ENCODE measurements around the gene PARK7.

The PARK7 gene

GRCh38 chr1:7985851-7986612, 24.5 kb downstream of the PARK7 start:
- FAIRE-seq = no peak

GRCh38 chr1:7987528-7987927, 26.0 kb downstream of the PARK7 start:
- no peak for FAIRE-seq

- no peak for FAIRE-seq
Measured at GRCh38 chr1:7988576-7988975, 27.1 kb downstream of the PARK7 start.

GRCh38 chr1:7989762-7990428, 28.4 kb downstream of the PARK7 start:
- FAIRE-seq = no peak

- no peak for FAIRE-seq
Measured at GRCh38 chr1:7991504-7992440, 30.3 kb downstream of the PARK7 start.

GRCh38 chr1:7992885-7993284, 31.4 kb downstream of the PARK7 start:
- no peak for FAIRE-seq

GRCh38 chr1:7993593-7994479, 32.3 kb downstream of the PARK7 start:
- no peak for FAIRE-seq

- FAIRE-seq = no peak
Measured at GRCh38 chr1:7994827-7995226, 33.3 kb downstream of the PARK7 start.

GRCh38 chr1:7995437-7995836, 33.9 kb downstream of the PARK7 start:
- FAIRE-seq = no peak

GRCh38 chr1:8002329-8002910, 40.9 kb downstream of the PARK7 start:
- no peak for FAIRE-seq

GRCh38 chr1:8002921-8003320, 41.4 kb downstream of the PARK7 start:
- FAIRE-seq = no peak

- no peak for FAIRE-seq
Measured at GRCh38 chr1:8003438-8004112, 42.1 kb downstream of the PARK7 start.

- FAIRE-seq = no peak
Measured at GRCh38 chr1:8004113-8004802, 42.7 kb downstream of the PARK7 start.

- no peak for FAIRE-seq
Measured at GRCh38 chr1:8004803-8005573, 43.5 kb downstream of the PARK7 start.

GRCh38 chr1:8006037-8006963, 44.8 kb downstream of the PARK7 start:
- FAIRE-seq = no peak

GRCh38 chr1:8009043-8010002, 47.8 kb downstream of the PARK7 start:
- FAIRE-seq = no peak

GRCh38 chr1:8010080-8010664, 48.7 kb downstream of the PARK7 start:
- no peak for FAIRE-seq

Data from colon (tissue), 2 donors.